Duodenal mucosa (tissue), 2 donors: ENCODE measurements around the gene PGM2L1.
"Not testable (repeated sequence)": the region's sequence is repeated elsewhere in the genome, so short reads cannot be mapped to it uniquely, and the experiment has no call there.

Experiments used
- H3K27ac ChIP-seq: one replicate; pipeline ENCODE4 v1.7.0; 2013; ENCODE audit warnings: low read depth, low read length
- H3K27me3 ChIP-seq, 2 donors: one replicate each; pipeline ENCODE4 v1.7.0; 2013; ENCODE audit warnings: low read length in 2 of 2, control low read depth in 1 of 2; ENCODE audit not compliant: insufficient read depth in 2 of 2, control insufficient read depth in 1 of 2
- H3K36me3 ChIP-seq, 2 donors: one replicate each; pipeline ENCODE4 v1.7.0; 2013; ENCODE audit warnings: low read length in 2 of 2, control low read depth in 1 of 2; ENCODE audit not compliant: insufficient read depth in 2 of 2, control insufficient read depth in 1 of 2
- H3K4me1 ChIP-seq, 2 donors: one replicate each; pipeline ENCODE4 v1.7.0; 2013; ENCODE audit warnings: low read length in 2 of 2, control low read depth in 1 of 2; ENCODE audit not compliant: insufficient read depth in 2 of 2, control insufficient read depth in 1 of 2
- H3K4me3 ChIP-seq, 2 donors: one replicate each; pipeline ENCODE4 v1.7.0; 2013; ENCODE audit warnings: low read length in 2 of 2, low read depth in 1 of 2
- H3K9ac ChIP-seq, 2 donors: one replicate each; pipeline ENCODE4 v1.7.0; 2013; ENCODE audit warnings: low read length in 2 of 2, low read depth in 1 of 2
- H3K9me3 ChIP-seq, 2 donors: one replicate each; pipeline ENCODE4 v1.7.0; 2013; ENCODE audit warnings: low read length in 2 of 2, control low read depth in 1 of 2; ENCODE audit not compliant: control insufficient read depth in 1 of 2

The PGM2L1 gene

GRCh38 chr11:74373382-74373781 is 24.9 kb downstream of the PGM2L1 start:
- Histone ChIP-seq H3K27me3 (no peaks in the 10 kb centered on the region), H3K4me3 (no peak overlapping the region), H3K9ac (no peak overlapping the region), H3K36me3 (peaks cover 0 to 6% of the 10 kb centered on the region in 2 donors), H3K9me3 (no peaks in the 10 kb centered on the region), H3K27ac (no peak overlapping the region), H3K4me1 (no peaks in the 10 kb centered on the region)

GRCh38 chr11:74371269-74372052 is 26.8 kb downstream of the PGM2L1 start:
- H3K9ac ChIP-seq: no peak overlapping the region
- H3K27ac ChIP-seq: no peak overlapping the region
- H3K27me3 ChIP-seq: no peaks in the 10 kb centered on the region
- no peaks in the 10 kb centered on the region for H3K4me1 ChIP-seq
- peaks cover 4 to 10% of the 10 kb centered on the region in 2 donors for H3K36me3 ChIP-seq
- no peaks in the 10 kb centered on the region for H3K9me3 ChIP-seq
- H3K4me3 ChIP-seq: no peak overlapping the region

GRCh38 chr11:74370123-74370522 is 28.1 kb downstream of the PGM2L1 start:
- no peaks in the 10 kb centered on the region for H3K27me3 ChIP-seq
- H3K4me1 ChIP-seq: no peaks in the 10 kb centered on the region
- no peak overlapping the region for H3K9ac ChIP-seq
- H3K9me3 ChIP-seq: no peaks in the 10 kb centered on the region
- peaks cover 4 to 11% of the 10 kb centered on the region in 2 donors for H3K36me3 ChIP-seq
- no peak overlapping the region for H3K4me3 ChIP-seq
- no peak overlapping the region for H3K27ac ChIP-seq

GRCh38 chr11:74367881-74368280 is 30.4 kb downstream of the PGM2L1 start:
- H3K9me3 ChIP-seq: no peaks in the 10 kb centered on the region
- H3K4me1 ChIP-seq: no peaks in the 10 kb centered on the region
- H3K4me3 ChIP-seq: no peak overlapping the region
- no peak overlapping the region for H3K9ac ChIP-seq
- H3K27ac ChIP-seq: no peak overlapping the region
- H3K27me3 ChIP-seq: no peaks in the 10 kb centered on the region
- peaks cover 4 to 5% of the 10 kb centered on the region in 2 donors for H3K36me3 ChIP-seq

- H3K4me1 ChIP-seq: no peaks in the 10 kb centered on the region
- H3K27ac ChIP-seq: no peak overlapping the region
- H3K27me3 ChIP-seq: no peaks in the 10 kb centered on the region
- H3K36me3 ChIP-seq: peaks cover 4 to 5% of the 10 kb centered on the region in 2 donors
- no peaks in the 10 kb centered on the region for H3K9me3 ChIP-seq
- H3K9ac ChIP-seq: no peak overlapping the region
- no peak overlapping the region for H3K4me3 ChIP-seq
Observed at GRCh38 chr11:74366576-74366975, 31.7 kb downstream of the PGM2L1 start.

GRCh38 chr11:74365805-74366204 is 32.4 kb downstream of the PGM2L1 start:
- not testable (repeated sequence) for H3K27me3 ChIP-seq, H3K36me3 ChIP-seq, H3K9me3 ChIP-seq, H3K9ac ChIP-seq, H3K4me1 ChIP-seq, H3K27ac ChIP-seq, H3K4me3 ChIP-seq

- no peak overlapping the region for H3K9ac ChIP-seq
- H3K36me3 ChIP-seq: peaks cover 0 to 4% of the 10 kb centered on the region in 2 donors
- H3K4me3 ChIP-seq: no peak overlapping the region
- no peaks in the 10 kb centered on the region for H3K4me1 ChIP-seq
- no peaks in the 10 kb centered on the region for H3K27me3 ChIP-seq
- H3K9me3 ChIP-seq: no peaks in the 10 kb centered on the region
- no peak overlapping the region for H3K27ac ChIP-seq
Observed at GRCh38 chr11:74357449-74357848, 40.8 kb downstream of the PGM2L1 start.

GRCh38 chr11:74355626-74356025 is 42.6 kb downstream of the PGM2L1 start:
- Histone ChIP-seq H3K9me3 (no peaks in the 10 kb centered on the region), H3K9ac (no peak overlapping the region), H3K4me3 (no peak overlapping the region), H3K4me1 (no peaks in the 10 kb centered on the region), H3K36me3 (peaks cover 0 to 6% of the 10 kb centered on the region in 2 donors), H3K27me3 (no peaks in the 10 kb centered on the region), H3K27ac (no peak overlapping the region)

GRCh38 chr11:74354036-74354435 is 44.2 kb downstream of the PGM2L1 start:
- Histone ChIP-seq H3K9ac (no peak overlapping the region), H3K27ac (no peak overlapping the region), H3K36me3 (peaks cover 0 to 2% of the 10 kb centered on the region in 2 donors), H3K4me3 (no peak overlapping the region), H3K27me3 (no peaks in the 10 kb centered on the region), H3K4me1 (no peaks in the 10 kb centered on the region), H3K9me3 (no peaks in the 10 kb centered on the region)

GRCh38 chr11:74347381-74347780 is 50.9 kb downstream of the PGM2L1 start:
- Histone ChIP-seq H3K27ac (no peak overlapping the region), H3K27me3 (no peaks in the 10 kb centered on the region), H3K4me3 (no peak overlapping the region), H3K9me3 (no peaks in the 10 kb centered on the region), H3K4me1 (no peaks in the 10 kb centered on the region), H3K9ac (no peak overlapping the region), H3K36me3 (peaks cover 0 to 2% of the 10 kb centered on the region in 2 donors)
